ENCODE results near the gene TMOD4.

TMOD4 gene

GRCh38 chr1:151157067-151157531 is 18.7 kb downstream of the TMOD4 start:
- Histone ChIP-seq H3K27ac (ENCODE audit: low read depth, low read length) (no peak overlapping the region), H3K4me1 (ENCODE audit: control insufficient read depth, insufficient read depth, low read length, unreplicated experiment) (no peaks in the 10 kb centered on the region), H3K36me3 (ENCODE audit: insufficient read depth, low read length) (peaks cover 9% of the 10 kb centered on the region), H3K4me3 (ENCODE audit: low read depth, low read length) (no peak overlapping the region), H3K27me3 (ENCODE audit: insufficient read depth, low read length) (no peaks in the 10 kb centered on the region), H3K79me2 (ENCODE audit: control insufficient read depth, insufficient read depth, low read length, unreplicated experiment) (no peaks in the 10 kb centered on the region), H2AFZ (ENCODE audit: low read length, unreplicated experiment) (no peak overlapping the region)

- peaks cover 9% of the 10 kb centered on the region for H3K36me3 ChIP-seq (ENCODE audit: insufficient read depth, low read length)
- no peaks in the 10 kb centered on the region for H3K79me2 ChIP-seq (ENCODE audit: control insufficient read depth, insufficient read depth, low read length, unreplicated experiment)
- no peaks in the 10 kb centered on the region for H3K4me1 ChIP-seq (ENCODE audit: control insufficient read depth, insufficient read depth, low read length, unreplicated experiment)
- no peaks in the 10 kb centered on the region for H3K27me3 ChIP-seq (ENCODE audit: insufficient read depth, low read length)
- H3K4me3 ChIP-seq (ENCODE audit: low read depth, low read length), result no peak within 1 kb of the TSS
- no peak within 1 kb of the TSS for H2AFZ ChIP-seq (ENCODE audit: low read length, unreplicated experiment)
- H3K27ac ChIP-seq (ENCODE audit: low read depth, low read length), result no peak within 1 kb of the TSS
These were observed 19.3 kb downstream of the TMOD4 start, which contains the start of gene TNFAIP8L2 for GRCh38 chr1:151156515-151156819. TNFAIP8L2 (plus strand) TSS chr1:151156649; CDS start chr1:151158698, 2,049 bp downstream.

DNA sequence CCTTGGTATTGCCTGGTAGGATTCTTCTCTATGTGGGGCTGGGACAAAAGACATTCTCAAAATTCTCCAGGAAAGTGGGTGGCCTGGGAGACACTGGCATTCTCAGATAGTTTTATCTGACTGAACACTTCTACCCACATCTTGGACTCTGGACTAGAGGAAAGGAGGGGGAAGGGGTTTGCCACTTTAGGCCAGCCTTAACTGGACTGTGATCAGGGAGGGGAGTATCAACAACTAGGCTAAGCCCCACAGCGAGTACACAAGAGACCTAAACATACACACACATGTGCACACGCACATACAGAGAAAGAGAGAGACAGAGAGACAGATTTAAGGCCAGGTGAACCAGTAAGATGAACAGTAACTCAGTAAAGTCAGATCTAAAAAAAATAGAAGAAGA is 28.1 kb downstream of the TMOD4 start:
- Histone ChIP-seq H2AFZ (ENCODE audit: low read length, unreplicated experiment) (no peak overlapping the region), H3K4me3 (ENCODE audit: low read depth, low read length) (no peak overlapping the region), H3K27ac (ENCODE audit: low read depth, low read length) (no peak overlapping the region), H3K36me3 (ENCODE audit: insufficient read depth, low read length) (no peaks in the 10 kb centered on the region), H3K79me2 (ENCODE audit: control insufficient read depth, insufficient read depth, low read length, unreplicated experiment) (no peaks in the 10 kb centered on the region), H3K27me3 (ENCODE audit: insufficient read depth, low read length) (peaks cover 14% of the 10 kb centered on the region), H3K4me1 (ENCODE audit: control insufficient read depth, insufficient read depth, low read length, unreplicated experiment) (peaks cover 8% of the 10 kb centered on the region)

- Histone ChIP-seq H2AFZ (ENCODE audit: low read length, unreplicated experiment) (peak overlapping the region; percentile 65), H3K79me2 (ENCODE audit: control insufficient read depth, insufficient read depth, low read length, unreplicated experiment) (no peaks in the 10 kb centered on the region), H3K27ac (ENCODE audit: low read depth, low read length) (no peak overlapping the region), H3K4me1 (ENCODE audit: control insufficient read depth, insufficient read depth, low read length, unreplicated experiment) (peaks cover 8% of the 10 kb centered on the region), H3K36me3 (ENCODE audit: insufficient read depth, low read length) (no peaks in the 10 kb centered on the region), H3K27me3 (ENCODE audit: insufficient read depth, low read length) (peaks cover 14% of the 10 kb centered on the region), H3K4me3 (ENCODE audit: low read depth, low read length) (peak overlapping the region; percentile 82)
These were observed 28.7 kb downstream of the TMOD4 start for GRCh38 chr1:151147132-151147503.

- H3K27ac ChIP-seq (ENCODE audit: low read depth, low read length), result no peak within 1 kb of the TSS
- H3K27me3 ChIP-seq (ENCODE audit: insufficient read depth, low read length), result peaks cover 14% of the 10 kb centered on the region
- peak within 1 kb of the TSS; percentile 82 for H3K4me3 ChIP-seq (ENCODE audit: low read depth, low read length)
- H3K79me2 ChIP-seq (ENCODE audit: control insufficient read depth, insufficient read depth, low read length, unreplicated experiment), result no peaks in the 10 kb centered on the region
- H2AFZ ChIP-seq (ENCODE audit: low read length, unreplicated experiment), result peak within 1 kb of the TSS; percentile 65
- peaks cover 8% of the 10 kb centered on the region for H3K4me1 ChIP-seq (ENCODE audit: control insufficient read depth, insufficient read depth, low read length, unreplicated experiment)
- H3K36me3 ChIP-seq (ENCODE audit: insufficient read depth, low read length), result no peaks in the 10 kb centered on the region
These were observed 29.2 kb downstream of the TMOD4 start, which contains the start of gene SEMA6C for GRCh38 chr1:151146412-151147131. SEMA6C (minus strand) TSS chr1:151146631; CDS start chr1:151142621, 4,010 bp downstream.

GRCh38 chr1:151146072-151146411 is 29.7 kb downstream of the TMOD4 start:
- Histone ChIP-seq H3K27me3 (ENCODE audit: insufficient read depth, low read length) (peaks cover 14% of the 10 kb centered on the region), H3K4me1 (ENCODE audit: control insufficient read depth, insufficient read depth, low read length, unreplicated experiment) (peaks cover 8% of the 10 kb centered on the region), H3K27ac (ENCODE audit: low read depth, low read length) (no peak overlapping the region), H3K79me2 (ENCODE audit: control insufficient read depth, insufficient read depth, low read length, unreplicated experiment) (no peaks in the 10 kb centered on the region), H3K36me3 (ENCODE audit: insufficient read depth, low read length) (no peaks in the 10 kb centered on the region), H3K4me3 (ENCODE audit: low read depth, low read length) (peak overlapping the region; percentile 82), H2AFZ (ENCODE audit: low read length, unreplicated experiment) (peak overlapping the region; percentile 42)

GRCh38 chr1:151145304-151146071 is 30.3 kb downstream of the TMOD4 start:
- Histone ChIP-seq H2AFZ (ENCODE audit: low read length, unreplicated experiment) (peak overlapping the region; percentile 42), H3K4me3 (ENCODE audit: low read depth, low read length) (peak overlapping the region; percentile 82), H3K36me3 (ENCODE audit: insufficient read depth, low read length) (no peaks in the 10 kb centered on the region), H3K27me3 (ENCODE audit: insufficient read depth, low read length) (peaks cover 14% of the 10 kb centered on the region), H3K4me1 (ENCODE audit: control insufficient read depth, insufficient read depth, low read length, unreplicated experiment) (peaks cover 8% of the 10 kb centered on the region), H3K27ac (ENCODE audit: low read depth, low read length) (no peak overlapping the region), H3K79me2 (ENCODE audit: control insufficient read depth, insufficient read depth, low read length, unreplicated experiment) (no peaks in the 10 kb centered on the region)

DNA sequence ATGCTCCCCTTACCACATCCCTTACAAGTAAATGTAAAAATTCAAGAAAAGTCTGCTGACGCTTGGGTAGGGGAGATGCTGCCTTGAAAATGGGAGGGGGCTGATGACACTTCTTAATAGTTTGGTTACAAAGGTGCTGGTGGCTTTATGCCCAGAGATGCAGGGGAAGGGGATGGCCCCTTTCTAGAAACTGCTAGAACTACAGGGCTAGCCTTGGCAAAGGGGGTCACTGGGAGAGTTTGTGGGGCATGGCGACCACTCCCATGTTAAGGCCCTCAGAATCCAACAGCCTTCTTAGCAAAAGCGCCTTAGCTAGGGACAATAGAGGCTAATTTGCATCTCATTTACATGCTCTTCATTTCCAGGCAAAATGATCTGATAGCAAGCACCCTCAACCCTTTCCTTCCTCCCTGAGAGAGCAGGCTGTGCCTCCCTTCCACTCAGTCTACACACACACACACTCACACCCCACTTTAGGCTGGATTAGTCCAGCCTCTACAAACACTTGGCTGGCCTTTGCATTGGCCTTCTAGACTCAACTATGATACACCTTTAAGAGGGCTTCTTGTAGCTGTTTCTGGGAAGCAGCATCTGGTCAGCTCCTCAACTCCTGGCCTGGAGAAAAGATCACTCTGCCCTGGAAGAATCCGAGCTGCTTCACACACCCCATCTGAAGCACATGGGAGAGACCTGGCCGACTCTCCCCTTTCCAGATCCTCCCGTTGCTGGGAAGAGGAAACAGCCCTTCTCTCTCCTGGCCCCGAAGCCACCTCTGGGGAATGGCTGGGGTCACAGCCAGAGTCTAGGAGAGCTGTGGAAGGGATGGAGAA is 31.1 kb downstream of the TMOD4 start:
- H3K27ac ChIP-seq (ENCODE audit: low read depth, low read length), result no peak overlapping the region
- no peaks in the 10 kb centered on the region for H3K36me3 ChIP-seq (ENCODE audit: insufficient read depth, low read length)
- no peak overlapping the region for H2AFZ ChIP-seq (ENCODE audit: low read length, unreplicated experiment)
- H3K4me3 ChIP-seq (ENCODE audit: low read depth, low read length), result no peak overlapping the region
- H3K27me3 ChIP-seq (ENCODE audit: insufficient read depth, low read length), result peaks cover 14% of the 10 kb centered on the region
- H3K79me2 ChIP-seq (ENCODE audit: control insufficient read depth, insufficient read depth, low read length, unreplicated experiment), result no peaks in the 10 kb centered on the region
- H3K4me1 ChIP-seq (ENCODE audit: control insufficient read depth, insufficient read depth, low read length, unreplicated experiment), result peaks cover 8% of the 10 kb centered on the region

GRCh38 chr1:151143986-151144385 is 31.8 kb downstream of the TMOD4 start:
- Histone ChIP-seq H3K27me3 (ENCODE audit: insufficient read depth, low read length) (peaks cover 14% of the 10 kb centered on the region), H3K4me1 (ENCODE audit: control insufficient read depth, insufficient read depth, low read length, unreplicated experiment) (peaks cover 8% of the 10 kb centered on the region)

DNA sequence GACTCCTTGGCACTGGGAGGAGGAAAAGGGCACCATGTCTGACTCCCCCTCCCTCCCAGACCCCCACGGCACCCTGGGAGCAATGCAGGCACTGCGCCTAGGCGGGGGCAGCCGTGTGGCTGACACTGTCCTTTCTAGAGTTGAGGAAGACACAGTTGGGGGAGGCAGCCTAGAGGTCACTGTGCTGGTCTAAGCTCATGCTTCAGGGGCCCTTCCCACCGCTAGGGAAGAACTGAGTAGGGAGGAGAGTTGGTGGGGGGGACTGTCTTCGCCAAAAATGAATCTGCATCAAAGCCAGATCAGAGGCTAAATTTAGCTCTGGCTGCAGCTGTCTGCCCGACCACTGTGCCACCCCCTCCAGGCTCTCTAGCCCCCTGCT is 32.7 kb downstream of the TMOD4 start:
- Histone ChIP-seq H3K4me1 (ENCODE audit: control insufficient read depth, insufficient read depth, low read length, unreplicated experiment) (peaks cover 8% of the 10 kb centered on the region), H3K27me3 (ENCODE audit: insufficient read depth, low read length) (peaks cover 14% of the 10 kb centered on the region), H3K27ac (ENCODE audit: low read depth, low read length) (no peak overlapping the region), H3K36me3 (ENCODE audit: insufficient read depth, low read length) (no peaks in the 10 kb centered on the region), H2AFZ (ENCODE audit: low read length, unreplicated experiment) (no peak overlapping the region), H3K4me3 (ENCODE audit: low read depth, low read length) (no peak overlapping the region), H3K79me2 (ENCODE audit: control insufficient read depth, insufficient read depth, low read length, unreplicated experiment) (no peaks in the 10 kb centered on the region)

More at GRCh38 chr1:151143986-151144385, 31.8 kb downstream of the TMOD4 start:
- Histone ChIP-seq H3K36me3 (ENCODE audit: insufficient read depth, low read length) (no peaks in the 10 kb centered on the region), H3K27ac (ENCODE audit: low read depth, low read length) (no peak overlapping the region), H3K79me2 (ENCODE audit: control insufficient read depth, insufficient read depth, low read length, unreplicated experiment) (no peaks in the 10 kb centered on the region), H2AFZ (ENCODE audit: low read length, unreplicated experiment) (no peak overlapping the region), H3K4me3 (ENCODE audit: low read depth, low read length) (no peak overlapping the region)

Measured in ACC112 (cell line).